ENCODE data around the gene SP110. TPM values are rescaled to one million over a fixed set of nuclear protein-coding genes. Genes with fewer than 3 reads are reported as not detected.

Gene SP110
- total and polyA plus RNA-seq, 2 of the 8 experiments (the other 6 are each of a cell fraction or from before 2014, with no cell fraction given) = 3.1 to 7.1 TPM

DNA sequence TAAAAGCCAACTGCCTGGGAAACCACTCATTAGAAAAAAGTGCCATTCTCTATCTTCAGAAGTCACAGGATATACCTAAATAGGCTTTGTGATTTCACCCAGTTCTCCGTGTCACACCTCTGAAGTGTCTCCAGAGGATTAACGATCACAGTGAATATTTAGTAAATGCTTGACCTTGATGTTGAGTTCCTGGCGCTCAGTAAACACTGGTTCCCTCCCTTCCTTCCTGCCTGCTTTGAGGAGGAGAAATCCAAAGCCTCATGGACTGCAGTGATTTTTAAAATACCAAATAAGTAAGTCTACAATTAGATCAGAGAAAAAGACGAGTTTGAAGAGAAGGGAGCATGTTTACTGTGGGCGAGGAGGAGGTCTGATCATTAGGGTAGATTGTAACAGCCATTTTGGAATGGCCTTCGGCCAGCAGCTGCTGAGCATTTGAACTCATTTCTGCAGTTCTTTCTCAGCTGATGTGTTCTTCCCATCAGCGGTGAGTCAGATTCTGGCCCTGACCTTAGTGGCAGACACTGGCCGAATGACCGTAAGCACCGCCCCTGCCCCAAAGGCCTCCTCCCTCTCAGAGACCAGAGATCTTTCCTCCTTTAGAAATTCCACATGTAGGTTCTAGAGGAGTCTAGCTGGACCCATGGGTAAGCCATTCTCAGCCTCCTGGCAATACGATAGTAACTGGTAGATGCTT lies 89.0 kb downstream of the SP110 start (continued):
- TF ChIP-seq, protein P1, sequence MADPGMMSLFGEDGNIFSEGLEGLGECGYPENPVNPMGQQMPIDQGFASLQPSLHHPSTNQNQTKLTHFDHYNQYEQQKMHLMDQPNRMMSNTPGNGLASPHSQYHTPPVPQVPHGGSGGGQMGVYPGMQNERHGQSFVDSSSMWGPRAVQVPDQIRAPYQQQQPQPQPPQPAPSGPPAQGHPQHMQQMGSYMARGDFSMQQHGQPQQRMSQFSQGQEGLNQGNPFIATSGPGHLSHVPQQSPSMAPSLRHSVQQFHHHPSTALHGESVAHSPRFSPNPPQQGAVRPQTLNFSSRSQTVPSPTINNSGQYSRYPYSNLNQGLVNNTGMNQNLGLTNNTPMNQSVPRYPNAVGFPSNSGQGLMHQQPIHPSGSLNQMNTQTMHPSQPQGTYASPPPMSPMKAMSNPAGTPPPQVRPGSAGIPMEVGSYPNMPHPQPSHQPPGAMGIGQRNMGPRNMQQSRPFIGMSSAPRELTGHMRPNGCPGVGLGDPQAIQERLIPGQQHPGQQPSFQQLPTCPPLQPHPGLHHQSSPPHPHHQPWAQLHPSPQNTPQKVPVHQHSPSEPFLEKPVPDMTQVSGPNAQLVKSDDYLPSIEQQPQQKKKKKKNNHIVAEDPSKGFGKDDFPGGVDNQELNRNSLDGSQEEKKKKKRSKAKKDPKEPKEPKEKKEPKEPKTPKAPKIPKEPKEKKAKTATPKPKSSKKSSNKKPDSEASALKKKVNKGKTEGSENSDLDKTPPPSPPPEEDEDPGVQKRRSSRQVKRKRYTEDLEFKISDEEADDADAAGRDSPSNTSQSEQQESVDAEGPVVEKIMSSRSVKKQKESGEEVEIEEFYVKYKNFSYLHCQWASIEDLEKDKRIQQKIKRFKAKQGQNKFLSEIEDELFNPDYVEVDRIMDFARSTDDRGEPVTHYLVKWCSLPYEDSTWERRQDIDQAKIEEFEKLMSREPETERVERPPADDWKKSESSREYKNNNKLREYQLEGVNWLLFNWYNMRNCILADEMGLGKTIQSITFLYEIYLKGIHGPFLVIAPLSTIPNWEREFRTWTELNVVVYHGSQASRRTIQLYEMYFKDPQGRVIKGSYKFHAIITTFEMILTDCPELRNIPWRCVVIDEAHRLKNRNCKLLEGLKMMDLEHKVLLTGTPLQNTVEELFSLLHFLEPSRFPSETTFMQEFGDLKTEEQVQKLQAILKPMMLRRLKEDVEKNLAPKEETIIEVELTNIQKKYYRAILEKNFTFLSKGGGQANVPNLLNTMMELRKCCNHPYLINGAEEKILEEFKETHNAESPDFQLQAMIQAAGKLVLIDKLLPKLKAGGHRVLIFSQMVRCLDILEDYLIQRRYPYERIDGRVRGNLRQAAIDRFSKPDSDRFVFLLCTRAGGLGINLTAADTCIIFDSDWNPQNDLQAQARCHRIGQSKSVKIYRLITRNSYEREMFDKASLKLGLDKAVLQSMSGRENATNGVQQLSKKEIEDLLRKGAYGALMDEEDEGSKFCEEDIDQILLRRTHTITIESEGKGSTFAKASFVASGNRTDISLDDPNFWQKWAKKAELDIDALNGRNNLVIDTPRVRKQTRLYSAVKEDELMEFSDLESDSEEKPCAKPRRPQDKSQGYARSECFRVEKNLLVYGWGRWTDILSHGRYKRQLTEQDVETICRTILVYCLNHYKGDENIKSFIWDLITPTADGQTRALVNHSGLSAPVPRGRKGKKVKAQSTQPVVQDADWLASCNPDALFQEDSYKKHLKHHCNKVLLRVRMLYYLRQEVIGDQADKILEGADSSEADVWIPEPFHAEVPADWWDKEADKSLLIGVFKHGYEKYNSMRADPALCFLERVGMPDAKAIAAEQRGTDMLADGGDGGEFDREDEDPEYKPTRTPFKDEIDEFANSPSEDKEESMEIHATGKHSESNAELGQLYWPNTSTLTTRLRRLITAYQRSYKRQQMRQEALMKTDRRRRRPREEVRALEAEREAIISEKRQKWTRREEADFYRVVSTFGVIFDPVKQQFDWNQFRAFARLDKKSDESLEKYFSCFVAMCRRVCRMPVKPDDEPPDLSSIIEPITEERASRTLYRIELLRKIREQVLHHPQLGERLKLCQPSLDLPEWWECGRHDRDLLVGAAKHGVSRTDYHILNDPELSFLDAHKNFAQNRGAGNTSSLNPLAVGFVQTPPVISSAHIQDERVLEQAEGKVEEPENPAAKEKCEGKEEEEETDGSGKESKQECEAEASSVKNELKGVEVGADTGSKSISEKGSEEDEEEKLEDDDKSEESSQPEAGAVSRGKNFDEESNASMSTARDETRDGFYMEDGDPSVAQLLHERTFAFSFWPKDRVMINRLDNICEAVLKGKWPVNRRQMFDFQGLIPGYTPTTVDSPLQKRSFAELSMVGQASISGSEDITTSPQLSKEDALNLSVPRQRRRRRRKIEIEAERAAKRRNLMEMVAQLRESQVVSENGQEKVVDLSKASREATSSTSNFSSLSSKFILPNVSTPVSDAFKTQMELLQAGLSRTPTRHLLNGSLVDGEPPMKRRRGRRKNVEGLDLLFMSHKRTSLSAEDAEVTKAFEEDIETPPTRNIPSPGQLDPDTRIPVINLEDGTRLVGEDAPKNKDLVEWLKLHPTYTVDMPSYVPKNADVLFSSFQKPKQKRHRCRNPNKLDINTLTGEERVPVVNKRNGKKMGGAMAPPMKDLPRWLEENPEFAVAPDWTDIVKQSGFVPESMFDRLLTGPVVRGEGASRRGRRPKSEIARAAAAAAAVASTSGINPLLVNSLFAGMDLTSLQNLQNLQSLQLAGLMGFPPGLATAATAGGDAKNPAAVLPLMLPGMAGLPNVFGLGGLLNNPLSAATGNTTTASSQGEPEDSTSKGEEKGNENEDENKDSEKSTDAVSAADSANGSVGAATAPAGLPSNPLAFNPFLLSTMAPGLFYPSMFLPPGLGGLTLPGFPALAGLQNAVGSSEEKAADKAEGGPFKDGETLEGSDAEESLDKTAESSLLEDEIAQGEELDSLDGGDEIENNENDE (IDR thresholded peaks at IDR 0.05; ENCODE audit: insufficient replicate concordance, low read length) = no peak
- TF ChIP-seq RXRA (IDR thresholded peaks at IDR 0.05; ENCODE audit: insufficient read depth, low read depth, low read length) (no peak), CTCF (IDR thresholded peaks at IDR 0.05; ENCODE audit: control extremely low read depth in 1 of 3, insufficient read depth in 1 of 3, low read depth in 1 of 3, low read length in 3 of 3) (no peak), SRF (IDR thresholded peaks at IDR 0.05; ENCODE audit: low read depth, low read length) (no peak), POLR2A (IDR thresholded peaks at IDR 0.05; ENCODE audit: control extremely low read depth in 1 of 2, low read depth in 2 of 2, low read length in 2 of 2) (no peak), JUND (IDR thresholded peaks at IDR 0.05; ENCODE audit: low read length) (no peak), BRCA1 (IDR thresholded peaks at IDR 0.05; ENCODE audit: low read depth, low read length) (no peak)
